Measurements from ENCODE around the gene NOC2L.

GRCh38 chr1:923991-924655, 34.9 kb downstream of the NOC2L start:
- TF ChIP-seq, protein P1, sequence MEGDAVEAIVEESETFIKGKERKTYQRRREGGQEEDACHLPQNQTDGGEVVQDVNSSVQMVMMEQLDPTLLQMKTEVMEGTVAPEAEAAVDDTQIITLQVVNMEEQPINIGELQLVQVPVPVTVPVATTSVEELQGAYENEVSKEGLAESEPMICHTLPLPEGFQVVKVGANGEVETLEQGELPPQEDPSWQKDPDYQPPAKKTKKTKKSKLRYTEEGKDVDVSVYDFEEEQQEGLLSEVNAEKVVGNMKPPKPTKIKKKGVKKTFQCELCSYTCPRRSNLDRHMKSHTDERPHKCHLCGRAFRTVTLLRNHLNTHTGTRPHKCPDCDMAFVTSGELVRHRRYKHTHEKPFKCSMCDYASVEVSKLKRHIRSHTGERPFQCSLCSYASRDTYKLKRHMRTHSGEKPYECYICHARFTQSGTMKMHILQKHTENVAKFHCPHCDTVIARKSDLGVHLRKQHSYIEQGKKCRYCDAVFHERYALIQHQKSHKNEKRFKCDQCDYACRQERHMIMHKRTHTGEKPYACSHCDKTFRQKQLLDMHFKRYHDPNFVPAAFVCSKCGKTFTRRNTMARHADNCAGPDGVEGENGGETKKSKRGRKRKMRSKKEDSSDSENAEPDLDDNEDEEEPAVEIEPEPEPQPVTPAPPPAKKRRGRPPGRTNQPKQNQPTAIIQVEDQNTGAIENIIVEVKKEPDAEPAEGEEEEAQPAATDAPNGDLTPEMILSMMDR (IDR thresholded peaks at IDR 0.05), result no peak
- TF ChIP-seq POLR2A (IDR thresholded peaks at IDR 0.05), result no peak

All from thyroid gland (tissue), 4 donors.